Activated naive CD4-positive, alpha-beta T cell treated with anti-CD3 and anti-CD28 coated beads for 36 hours (primary cell): Measurements from ENCODE around the gene RAPGEF2. TPM values are rescaled to one million over a fixed set of nuclear protein-coding genes. Genes with fewer than 3 reads are reported as not detected.
"Not testable (repeated sequence)": the region's sequence is repeated elsewhere in the genome, so short reads cannot be mapped to it uniquely, and the experiment has no call there.

ENCODE experiments used
- CTCF ChIA-PET: fragments of 350-600 bp; sonication (Branson Sonifier 250); formaldehyde crosslinking; loops from one replicate; lab custom pipeline; 2021; ENCODE audit warnings: antibody characterized with exemption; lab: Charles Lee
- DNase-seq: peaks from one replicate; pipeline ENCODE4 v3.0.0-alpha.2; 2020
- H3K27ac Mint-ChIP-seq: one replicate; pipeline ENCODE4 v1.8.0; 2021; ENCODE audit warnings: mild to moderate bottlenecking, mixed read lengths
- H3K27me3 Mint-ChIP-seq: one replicate; pipeline ENCODE4 v1.8.0; 2021; ENCODE audit warnings: low read depth, mixed read lengths
- H3K36me3 Mint-ChIP-seq: one replicate; pipeline ENCODE4 v1.8.0; 2021; ENCODE audit warnings: low read depth, mixed read lengths
- H3K4me1 Mint-ChIP-seq: one replicate; pipeline ENCODE4 v1.8.0; 2021; ENCODE audit warnings: low read depth, mixed read lengths
- H3K4me3 Mint-ChIP-seq: one replicate; pipeline ENCODE4 v1.8.0; 2021; ENCODE audit warnings: mild to moderate bottlenecking, moderate library complexity, mixed read lengths
- H3K9me3 Mint-ChIP-seq: one replicate; pipeline ENCODE4 v1.8.0; 2021; ENCODE audit warnings: mixed read lengths
- intact Hi-C: fragments of 100-400 bp; cut with micrococcal nuclease; formaldehyde crosslinking; loops from one replicate; pipeline ENCODE4 v1.15.1; 2023
- total RNA-seq, 2 experiments: library from RNA; stranded (reverse); gene quantifications; one replicate each; pipeline ENCODE4 v1.2.3, GENCODE V29; 2021

Gene RAPGEF2
- total RNA-seq, 2 experiments from 2014 or later: 21.2 to 26.1 TPM

DNA sequence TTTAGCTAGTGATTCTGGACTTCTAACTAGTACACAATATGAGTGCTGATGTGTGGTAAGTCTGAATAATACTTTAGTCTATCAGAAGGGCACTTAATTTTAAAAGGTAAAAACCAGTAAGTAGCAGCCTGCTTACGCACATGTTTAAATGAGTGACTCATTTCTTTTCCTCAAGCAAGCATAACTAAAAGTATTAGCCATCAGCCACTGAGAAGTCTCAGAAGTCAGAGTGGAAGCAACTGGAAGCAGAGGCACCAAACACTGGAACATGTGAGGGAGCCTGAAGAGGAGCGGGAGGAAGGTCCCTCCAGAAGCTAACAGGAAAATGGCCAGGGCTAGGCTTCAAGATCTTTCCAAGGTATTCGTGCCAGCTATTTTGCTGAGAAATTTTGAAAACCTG lies 257.7 kb downstream of the RAPGEF2 start:
- no peak overlapping the region for H3K4me3 Mint-ChIP-seq
- peaks cover 7% of the 10 kb centered on the region for H3K4me1 Mint-ChIP-seq
- no peaks in the 10 kb centered on the region for H3K9me3 Mint-ChIP-seq
- H3K36me3 Mint-ChIP-seq: peaks cover 42% of the 10 kb centered on the region
- no peak overlapping the region for H3K27ac Mint-ChIP-seq
- intact Hi-C loops: no loop called here
- CTCF ChIA-PET: interaction anchor here (1.5 kb wide), 1 partner anchor 17 kb away, joined by 5 read pairs; no protein-coding TSS in a partner anchor
- no peaks in the 10 kb centered on the region for H3K27me3 Mint-ChIP-seq
- DNase-seq: no peak

DNA sequence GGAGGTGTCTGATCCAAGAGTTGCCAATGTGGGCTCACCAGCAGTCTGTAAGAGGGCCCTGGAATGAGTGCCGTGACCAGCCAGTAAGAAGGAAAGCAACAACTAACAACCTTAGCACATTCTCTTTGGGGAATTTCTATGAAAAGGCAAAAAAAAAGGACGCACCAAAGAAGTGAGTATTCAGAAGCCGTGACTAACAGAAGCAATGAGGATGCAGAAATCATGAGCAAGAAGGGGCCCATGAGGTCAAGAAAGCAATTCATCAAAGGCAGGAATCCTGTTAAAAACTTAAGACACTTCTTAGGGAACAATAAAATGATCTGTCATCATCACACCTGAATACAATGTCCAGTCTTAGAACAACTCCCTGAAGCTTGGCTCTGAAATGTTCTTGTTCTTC lies 260.5 kb downstream of the RAPGEF2 start:
- DNase-seq: no peak
- H3K27ac Mint-ChIP-seq: no peak overlapping the region
- no peak overlapping the region for H3K4me3 Mint-ChIP-seq
- peaks cover 7% of the 10 kb centered on the region for H3K4me1 Mint-ChIP-seq
- H3K36me3 Mint-ChIP-seq: peaks cover 25% of the 10 kb centered on the region
- H3K9me3 Mint-ChIP-seq: no peaks in the 10 kb centered on the region
- intact Hi-C loops: no loop called here
- peaks cover 9% of the 10 kb centered on the region for H3K27me3 Mint-ChIP-seq
- CTCF ChIA-PET: no interaction called here

DNA sequence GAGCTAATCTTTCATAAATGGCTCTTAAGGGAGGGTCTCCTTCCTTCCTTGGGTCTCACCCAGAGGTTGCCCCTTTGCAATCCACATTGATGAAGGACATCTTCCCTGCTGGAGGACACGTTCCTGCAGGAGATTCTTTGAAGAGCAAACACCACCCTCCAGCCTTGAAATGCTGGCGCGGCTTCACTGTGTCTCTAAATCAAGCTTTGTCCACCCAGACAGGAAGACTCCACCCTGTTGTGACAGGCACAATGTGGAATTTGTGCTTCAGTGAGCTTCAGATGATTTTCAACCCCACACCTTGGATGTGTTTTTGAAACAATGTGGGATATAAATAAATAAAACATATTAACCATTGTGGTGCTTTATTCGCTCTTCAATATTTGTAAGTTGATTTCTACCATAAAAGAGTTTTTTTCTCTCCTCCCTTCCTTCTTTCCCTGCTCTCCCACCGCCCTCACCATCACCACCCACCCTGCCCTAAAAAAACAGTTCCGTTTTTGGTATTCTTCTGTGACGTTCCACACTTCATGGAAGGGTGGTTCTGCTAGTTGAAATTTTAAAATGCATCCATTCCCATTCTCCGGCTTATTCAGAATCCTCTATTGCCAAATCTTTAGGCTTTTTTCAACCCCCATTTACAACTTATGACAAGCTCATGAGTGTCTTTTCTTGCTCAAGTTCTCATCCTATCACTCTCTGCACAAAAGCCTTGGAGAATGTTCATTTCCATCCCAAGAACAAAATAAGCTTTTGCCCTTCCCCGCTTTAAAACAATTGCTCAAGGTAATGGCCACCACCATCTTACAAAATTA lies 264.3 kb downstream of the RAPGEF2 start:
- CTCF ChIA-PET: interaction anchor here (0.6 kb wide), 1 partner anchor 8 kb away, joined by 3 read pairs; no protein-coding TSS in a partner anchor
- Mint-ChIP-seq H3K4me3 (no peak overlapping the region), H3K27me3 (peaks cover 20% of the 10 kb centered on the region), H3K27ac (no peak overlapping the region), H3K4me1 (peaks cover 7% of the 10 kb centered on the region), H3K9me3 (no peaks in the 10 kb centered on the region), H3K36me3 (peaks cover 4% of the 10 kb centered on the region)
- intact Hi-C loops: no loop called here
- no peak for DNase-seq

DNA sequence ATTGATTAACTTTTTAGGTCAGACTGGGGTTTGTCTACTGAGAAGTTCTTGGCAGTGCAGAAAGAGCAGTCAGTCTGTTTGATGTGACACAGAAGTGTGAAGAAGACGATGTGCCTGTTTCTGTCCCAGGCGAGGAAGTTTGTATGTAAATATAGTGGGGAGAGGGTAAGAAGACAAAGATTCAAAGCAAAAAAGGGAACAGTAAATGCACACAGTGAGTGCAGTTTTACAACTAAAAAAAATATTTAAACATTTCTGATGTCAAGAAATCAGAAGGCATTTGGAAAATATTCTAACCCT lies 264.9 kb downstream of the RAPGEF2 start:
- intact Hi-C loops: no loop called here
- no peak overlapping the region for H3K4me3 Mint-ChIP-seq
- no peaks in the 10 kb centered on the region for H3K9me3 Mint-ChIP-seq
- peaks cover 7% of the 10 kb centered on the region for H3K4me1 Mint-ChIP-seq
- DNase-seq: no peak
- CTCF ChIA-PET: interaction anchor here (0.6 to 0.9 kb wide), 2 partner anchors 9 to 19 kb away, joined by 3 read pairs; no protein-coding TSS in a partner anchor
- H3K36me3 Mint-ChIP-seq: peaks cover 4% of the 10 kb centered on the region
- peaks cover 20% of the 10 kb centered on the region for H3K27me3 Mint-ChIP-seq
- H3K27ac Mint-ChIP-seq: no peak overlapping the region

DNA sequence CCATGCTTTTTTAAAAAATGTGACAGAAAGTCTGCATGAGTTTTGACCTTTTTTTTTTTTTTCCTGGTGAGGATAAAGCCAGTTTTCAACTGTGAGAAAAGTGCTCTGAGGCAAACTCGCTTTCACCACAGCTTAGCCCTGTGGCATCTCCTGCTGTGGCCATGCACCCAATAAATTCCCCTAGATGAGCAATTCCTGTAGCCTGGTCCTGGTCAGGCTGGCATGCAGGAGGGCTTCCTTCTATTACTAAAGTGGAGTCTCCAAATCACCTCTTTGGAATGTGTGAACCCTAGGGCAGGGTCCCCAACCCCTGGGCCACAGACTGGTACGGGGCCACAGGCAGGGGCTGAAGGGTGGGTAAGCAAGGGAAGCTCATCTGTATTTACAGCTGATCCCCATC lies 265.4 kb downstream of the RAPGEF2 start:
- Mint-ChIP-seq H3K27me3 (peaks cover 20% of the 10 kb centered on the region), H3K4me1 (peaks cover 5% of the 10 kb centered on the region), H3K4me3 (no peak overlapping the region), H3K36me3 (peaks cover 2% of the 10 kb centered on the region), H3K27ac (no peak overlapping the region), H3K9me3 (no peaks in the 10 kb centered on the region)
- CTCF ChIA-PET: interaction anchor here (0.9 kb wide), 1 partner anchor 20 kb away, joined by 3 read pairs; no protein-coding TSS in a partner anchor
- DNase-seq: no peak
- intact Hi-C loops: no loop called here

DNA sequence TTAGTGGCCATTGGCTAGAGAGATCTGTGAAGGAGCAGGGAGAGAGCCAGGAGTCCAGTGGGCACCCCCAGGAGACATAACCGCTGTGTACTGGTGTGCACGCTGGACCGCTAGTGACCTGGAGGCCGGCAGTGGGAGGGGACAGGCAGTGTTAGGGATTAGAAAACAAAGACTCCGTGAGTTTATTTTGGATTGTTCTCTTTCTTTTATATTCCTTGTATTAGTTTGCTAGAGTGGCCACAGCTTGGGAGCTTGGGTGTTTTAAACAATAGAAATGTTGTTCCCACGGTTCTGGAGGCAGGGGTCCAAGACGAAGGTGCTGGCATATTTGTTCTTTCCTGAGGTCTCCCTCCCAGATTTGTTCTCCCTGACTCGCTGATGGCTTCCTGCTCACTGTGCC lies 266.4 kb downstream of the RAPGEF2 start:
- H3K9me3 Mint-ChIP-seq: no peaks in the 10 kb centered on the region
- CTCF ChIA-PET: no interaction called here
- peaks cover 20% of the 10 kb centered on the region for H3K27me3 Mint-ChIP-seq
- H3K4me1 Mint-ChIP-seq: no peaks in the 10 kb centered on the region
- H3K27ac Mint-ChIP-seq: no peak overlapping the region
- no peak overlapping the region for H3K4me3 Mint-ChIP-seq
- no peak for DNase-seq
- intact Hi-C loops: no loop called here
- H3K36me3 Mint-ChIP-seq: no peaks in the 10 kb centered on the region

DNA sequence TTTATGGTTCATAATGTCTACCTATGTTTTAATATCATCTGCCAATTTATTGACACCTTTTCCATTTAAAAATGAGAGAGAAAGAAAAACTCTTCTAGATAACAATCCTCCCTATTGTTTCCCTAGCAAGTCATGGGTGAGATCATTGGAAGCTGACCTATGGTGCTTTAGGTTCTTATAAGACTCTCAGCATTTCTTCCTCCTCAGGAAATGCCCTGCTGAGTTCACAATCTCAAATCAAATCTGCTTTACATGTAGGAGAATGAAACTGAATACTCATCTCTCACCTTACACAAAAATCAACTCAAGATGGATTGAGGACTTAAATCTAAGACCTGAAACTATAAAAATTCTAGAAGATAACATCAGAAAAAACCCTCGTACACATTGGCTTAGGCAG lies 267.4 kb downstream of the RAPGEF2 start:
- no peak overlapping the region for H3K27ac Mint-ChIP-seq
- H3K9me3 Mint-ChIP-seq: no peaks in the 10 kb centered on the region
- no peaks in the 10 kb centered on the region for H3K4me1 Mint-ChIP-seq
- H3K4me3 Mint-ChIP-seq: no peak overlapping the region
- DNase-seq: no peak
- intact Hi-C loops: no loop called here
- H3K36me3 Mint-ChIP-seq: no peaks in the 10 kb centered on the region
- CTCF ChIA-PET: no interaction called here
- peaks cover 20% of the 10 kb centered on the region for H3K27me3 Mint-ChIP-seq

DNA sequence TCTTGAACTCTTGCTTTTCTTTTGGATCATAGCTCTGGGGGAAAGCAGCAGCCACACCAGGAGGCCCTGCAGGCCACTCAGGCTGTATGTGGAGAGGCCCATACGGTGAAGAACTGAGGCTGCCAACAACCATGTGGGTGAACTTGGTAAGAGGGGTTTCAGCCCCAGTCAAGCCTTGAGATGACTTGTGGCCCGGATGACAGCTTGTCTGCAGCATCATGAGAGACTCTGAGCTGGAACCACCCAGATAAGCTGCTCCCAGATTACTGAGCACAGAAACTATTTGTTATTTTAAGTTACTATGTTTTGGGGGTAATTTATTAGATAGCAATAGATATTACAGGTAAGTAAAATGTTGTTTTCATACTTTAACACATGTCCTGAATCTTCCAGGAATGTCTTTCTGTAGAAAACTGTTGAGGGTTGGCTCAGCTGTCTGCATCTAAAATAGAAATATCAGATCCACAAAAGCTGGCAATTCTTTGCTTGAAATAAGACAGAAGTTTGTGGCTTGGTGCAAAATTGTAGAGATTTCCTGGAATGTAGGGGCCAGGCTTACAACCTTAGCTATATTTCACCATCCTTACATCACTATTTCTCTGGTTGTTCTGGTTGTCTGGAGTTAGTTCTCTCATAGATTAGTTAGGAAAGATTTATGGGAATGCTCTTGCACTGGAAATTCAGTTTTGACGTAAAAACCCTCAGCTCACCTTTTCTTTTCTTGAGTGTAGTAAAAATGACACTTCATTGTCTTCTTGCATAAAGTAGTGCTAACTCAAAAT lies 272.1 kb downstream of the RAPGEF2 start:
- no peak for DNase-seq
- CTCF ChIA-PET: no interaction called here
- H3K9me3 Mint-ChIP-seq: no peaks in the 10 kb centered on the region
- peaks cover 7% of the 10 kb centered on the region for H3K27me3 Mint-ChIP-seq
- intact Hi-C loops: no loop called here
- H3K27ac Mint-ChIP-seq: no peak overlapping the region
- H3K36me3 Mint-ChIP-seq: no peaks in the 10 kb centered on the region
- H3K4me3 Mint-ChIP-seq: no peak overlapping the region
- H3K4me1 Mint-ChIP-seq: no peaks in the 10 kb centered on the region

DNA sequence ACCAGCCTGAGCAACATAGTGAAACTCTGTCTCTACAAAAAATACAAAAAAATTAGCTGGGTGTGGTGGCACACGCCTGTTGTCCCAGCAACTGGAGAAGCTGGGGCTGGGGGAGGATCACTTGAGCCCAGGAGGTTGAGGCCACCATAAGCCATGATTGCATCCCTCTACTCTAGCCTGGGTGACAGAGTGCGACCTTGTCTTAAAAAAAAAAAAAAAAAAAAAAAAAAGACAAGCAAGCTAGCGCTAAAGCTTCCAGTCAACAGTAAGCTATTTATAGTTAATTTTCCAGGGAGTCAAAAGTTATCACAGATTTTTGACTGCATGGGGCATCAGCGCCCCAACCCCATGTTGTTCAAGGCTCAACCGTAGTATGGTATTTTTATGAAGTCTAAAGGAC lies 273.4 kb downstream of the RAPGEF2 start:
- Mint-ChIP-seq H3K27ac (no peak overlapping the region), H3K4me1 (no peaks in the 10 kb centered on the region), H3K9me3 (no peaks in the 10 kb centered on the region), H3K27me3 (peaks cover 11% of the 10 kb centered on the region), H3K36me3 (no peaks in the 10 kb centered on the region), H3K4me3 (no peak overlapping the region)
- CTCF ChIA-PET: no interaction called here
- intact Hi-C loops: no loop called here
- DNase-seq: no peak

DNA sequence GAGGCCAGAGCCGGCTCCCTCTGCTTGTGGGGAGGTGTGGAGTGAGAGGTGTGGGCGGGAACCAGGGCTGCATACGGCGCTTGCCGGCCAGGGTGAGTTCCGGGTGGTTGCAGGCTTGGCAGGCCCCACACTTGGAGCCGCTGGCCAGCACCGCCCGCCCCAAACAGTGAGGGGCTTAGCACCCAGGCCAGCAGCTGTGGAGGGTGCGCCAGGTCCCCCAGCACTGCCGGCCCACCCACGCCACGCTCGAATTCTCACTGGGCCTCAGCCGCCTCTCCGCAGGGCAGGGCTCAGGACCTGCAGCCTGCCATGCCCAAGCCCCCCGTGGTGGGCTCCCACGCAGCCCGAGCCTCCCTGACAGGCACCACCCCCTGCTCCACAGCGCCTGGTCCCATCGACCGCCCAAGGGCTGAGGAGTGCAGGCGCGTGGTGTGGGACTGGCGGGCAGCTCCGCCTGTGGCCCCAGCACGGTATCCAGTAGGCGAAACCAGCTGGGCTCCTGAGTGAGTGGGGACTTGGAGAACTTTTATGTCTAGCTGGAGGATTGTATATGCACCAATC lies 275.3 kb downstream of the RAPGEF2 start:
- H3K4me1 Mint-ChIP-seq: no peaks in the 10 kb centered on the region
- H3K4me3 Mint-ChIP-seq: no peak overlapping the region
- H3K27me3 Mint-ChIP-seq: peaks cover 11% of the 10 kb centered on the region
- H3K36me3 Mint-ChIP-seq: no peaks in the 10 kb centered on the region
- no peak for DNase-seq
- no peaks in the 10 kb centered on the region for H3K9me3 Mint-ChIP-seq
- intact Hi-C loops: no loop called here
- CTCF ChIA-PET: no interaction called here
- no peak overlapping the region for H3K27ac Mint-ChIP-seq

DNA sequence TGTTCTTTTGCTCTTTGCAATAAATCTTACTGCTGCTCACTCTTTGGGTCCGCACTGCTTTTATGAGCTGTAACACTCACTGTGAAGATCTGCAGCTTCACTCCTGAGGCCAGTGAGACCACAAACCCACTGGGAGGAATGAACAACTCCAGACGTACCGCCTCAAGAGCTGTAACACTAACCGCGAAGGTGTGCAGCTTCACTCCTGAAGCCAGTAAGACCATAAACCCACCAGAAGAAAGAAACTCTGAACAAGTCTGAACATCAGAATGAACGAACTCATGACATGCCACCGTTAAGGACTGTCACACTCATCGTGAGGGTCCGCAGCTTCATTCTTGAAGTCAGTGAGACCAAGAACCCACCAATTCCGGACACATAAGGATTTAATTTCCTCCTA lies 276.2 kb downstream of the RAPGEF2 start:
- H3K36me3 Mint-ChIP-seq, H3K4me3 Mint-ChIP-seq, CTCF ChIA-PET: not testable (repeated sequence)

DNA sequence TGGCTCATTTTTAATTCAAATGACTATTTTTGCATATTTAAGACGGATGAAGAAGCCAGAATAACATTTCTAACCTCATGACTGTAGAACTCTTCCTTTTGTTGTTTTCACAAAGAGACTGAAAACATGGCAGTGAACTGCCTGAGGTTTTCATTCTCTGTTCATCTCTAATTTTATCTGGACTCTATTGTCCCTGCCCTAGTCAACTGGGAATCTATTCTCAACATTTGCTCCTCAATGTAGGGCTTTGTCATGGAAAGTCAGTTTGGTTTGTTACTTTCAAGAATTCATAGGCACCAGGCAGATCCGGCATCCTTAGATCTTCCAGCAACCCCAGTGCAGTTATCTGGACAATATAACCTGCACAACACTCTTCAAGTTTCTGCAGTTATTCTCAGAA lies 277.0 kb downstream of the RAPGEF2 start:
- CTCF ChIA-PET: no interaction called here
- no peaks in the 10 kb centered on the region for H3K9me3 Mint-ChIP-seq
- H3K4me3 Mint-ChIP-seq: no peak overlapping the region
- intact Hi-C loops: loop anchor here (5.0 kb wide), 1 partner anchor 173 kb away; no protein-coding TSS in a partner anchor
- H3K36me3 Mint-ChIP-seq: no peaks in the 10 kb centered on the region
- no peaks in the 10 kb centered on the region for H3K4me1 Mint-ChIP-seq
- H3K27ac Mint-ChIP-seq: no peak overlapping the region
- DNase-seq: no peak
- H3K27me3 Mint-ChIP-seq: peaks cover 11% of the 10 kb centered on the region

More for the DNA sequence above, 276.2 kb downstream of the RAPGEF2 start:
- intact Hi-C loops, H3K4me1 Mint-ChIP-seq, H3K27ac Mint-ChIP-seq, H3K9me3 Mint-ChIP-seq, DNase-seq: not testable (repeated sequence)
- H3K27me3 Mint-ChIP-seq: peaks cover 11% of the 10 kb centered on the region
